Suprapubic skin (tissue), 4 donors: ENCODE measurements around the gene LIPN. TPM values are rescaled to one million over a fixed set of nuclear protein-coding genes. Genes with fewer than 3 reads are reported as not detected.

Experiments used
- DNase-seq, 2 donors: peaks; one replicate each; pipeline ENCODE4 v3.0.0-alpha.2; 2019; ENCODE audit warnings: low spot score in 2 of 2
- H3K27ac ChIP-seq: fragments of 200-600 bp; sonication (generic); one replicate; pipeline ENCODE4 v1.5.1; 2019
- H3K27me3 ChIP-seq: fragments of 200-600 bp; sonication (generic); one replicate; pipeline ENCODE4 v1.5.1; 2019
- H3K36me3 ChIP-seq: fragments of 200-600 bp; sonication (generic); one replicate; pipeline ENCODE4 v1.5.1; 2019
- H3K4me1 ChIP-seq: fragments of 200-600 bp; sonication (generic); one replicate; pipeline ENCODE4 v1.5.1; 2019
- H3K4me3 ChIP-seq: fragments of 200-600 bp; sonication (generic); one replicate; pipeline ENCODE4 v1.5.1; 2019; ENCODE audit warnings: mild to moderate bottlenecking
- H3K9me3 ChIP-seq: fragments of 200-600 bp; sonication (generic); one replicate; pipeline ENCODE4 v1.5.1; 2019
- CTCF ChIP-seq, 2 donors: fragments of 200-600 bp in 1 of 2; fragments of 450-650 bp in 1 of 2; sonication (generic) in 1 of 2; IDR thresholded peaks; one replicate each; pipeline ENCODE4 v1.5.1; 2016 to 2019; ENCODE audit warnings: antibody characterized with exemption in 2 of 2, mild to moderate bottlenecking in 1 of 2, moderate library complexity in 1 of 2
- EP300 ChIP-seq: sonication (generic); formaldehyde crosslinking; IDR thresholded peaks from one replicate; pipeline ENCODE4 v1.6.1; 2017; ENCODE audit warnings: antibody characterized with exemption
- POLR2A ChIP-seq, 2 donors: fragments of 450-650 bp; IDR thresholded peaks; one replicate each; pipeline ENCODE4 v1.6.1; 2017; ENCODE audit warnings: antibody characterized with exemption in 2 of 2, mild to moderate bottlenecking in 2 of 2, moderate library complexity in 2 of 2
- POLR2AphosphoS5 ChIP-seq, 3 donors: sonication (generic); formaldehyde crosslinking; IDR thresholded peaks; one replicate each; pipeline ENCODE4 v1.6.1; 2017; ENCODE audit warnings: antibody characterized with exemption in 3 of 3
- WGBS: methylation state at CpG from one replicate; pipeline ENCODE4 v1.1.5; 2018; 5-methylcytosine and 5-hydroxymethylcytosine counted together
- total RNA-seq, 4 donors: library from RNA; depleted of rRNA; stranded (reverse); fragments of >200 nt; gene quantifications; one replicate each; pipeline ENCODE4 v1.1.0, GENCODE V29; 2016

The LIPN gene
- total RNA-seq, result 10 to 100 TPM in 3 of 4 donors, 1 to 10 TPM in 1; 7.2 to 42.8 (median 30.1) TPM

GRCh38 chr10:88759366-88760101 is at the start of gene LIPN:
Gene LIPN, plus strand, starts transcription at chr10:88760020. Its CDS starts 1,386 bp downstream, at chr10:88761406.
- H3K27me3 ChIP-seq, result no peaks in the 10 kb centered on the region
- peak within 1 kb of the TSS; percentile 39 for H3K27ac ChIP-seq
- H3K4me1 ChIP-seq, result peaks cover 2% of the 10 kb centered on the region
- TF ChIP-seq POLR2AphosphoS5 (IDR thresholded peaks at IDR 0.05) (no peak), POLR2A (IDR thresholded peaks at IDR 0.05) (no peak), EP300 (no peak), CTCF (IDR thresholded peaks at IDR 0.05) (no peak)
- WGBS, result 73% methylated on average over 7 of the region's 7 CpGs
- H3K9me3 ChIP-seq, result no peaks in the 10 kb centered on the region
- H3K36me3 ChIP-seq, result no peaks in the 10 kb centered on the region
- H3K4me3 ChIP-seq, result no peak within 1 kb of the TSS
- DNase-seq, result no peak

GRCh38 chr10:88715517-88715916 is 44.3 kb upstream of the LIPN start:
- Histone ChIP-seq H3K36me3 (no peaks in the 10 kb centered on the region), H3K27ac (no peak overlapping the region), H3K4me1 (no peaks in the 10 kb centered on the region), H3K9me3 (no peaks in the 10 kb centered on the region), H3K27me3 (no peaks in the 10 kb centered on the region), H3K4me3 (no peak overlapping the region)
- TF ChIP-seq EP300 (no peak), POLR2AphosphoS5 (IDR thresholded peaks at IDR 0.05) (no peak), POLR2A (IDR thresholded peaks at IDR 0.05) (no peak), CTCF (IDR thresholded peaks at IDR 0.05) (no peak)
- 93% methylated on average over 1 of the region's 1 CpG for WGBS
- no peak for DNase-seq

- Histone ChIP-seq H3K27ac (no peak overlapping the region), H3K9me3 (no peaks in the 10 kb centered on the region), H3K4me3 (no peak overlapping the region), H3K4me1 (no peaks in the 10 kb centered on the region), H3K36me3 (no peaks in the 10 kb centered on the region), H3K27me3 (no peaks in the 10 kb centered on the region)
- DNase-seq, result no peak
- no peak for TF ChIP-seq POLR2A (IDR thresholded peaks at IDR 0.05)
- no peak for TF ChIP-seq POLR2AphosphoS5 (IDR thresholded peaks at IDR 0.05)
- TF ChIP-seq EP300, result no peak
- TF ChIP-seq CTCF (IDR thresholded peaks at IDR 0.05), result no peak
- 70% methylated on average over 4 of the region's 4 CpGs for WGBS
These were observed 38.4 kb upstream of the LIPN start for GRCh38 chr10:88721392-88721791.

- Histone ChIP-seq H3K27me3 (no peaks in the 10 kb centered on the region), H3K4me3 (no peak overlapping the region), H3K9me3 (no peaks in the 10 kb centered on the region), H3K4me1 (peaks cover 2% of the 10 kb centered on the region), H3K36me3 (no peaks in the 10 kb centered on the region), H3K27ac (no peak overlapping the region)
- no peak for DNase-seq
- 31% methylated on average over 1 of the region's 1 CpG for WGBS
- TF ChIP-seq POLR2AphosphoS5 (IDR thresholded peaks at IDR 0.05) (no peak), CTCF (IDR thresholded peaks at IDR 0.05) (no peak), EP300 (no peak), POLR2A (IDR thresholded peaks at IDR 0.05) (no peak)
These were observed 34.0 kb upstream of the LIPN start for GRCh38 chr10:88725798-88726197.

GRCh38 chr10:88728107-88728763 is 31.6 kb upstream of the LIPN start:
- Histone ChIP-seq H3K4me3 (no peak overlapping the region), H3K27me3 (no peaks in the 10 kb centered on the region), H3K9me3 (no peaks in the 10 kb centered on the region), H3K27ac (no peak overlapping the region), H3K4me1 (peaks cover 5% of the 10 kb centered on the region), H3K36me3 (no peaks in the 10 kb centered on the region)
- DNase-seq, result no peak
- TF ChIP-seq CTCF (IDR thresholded peaks at IDR 0.05) (peak in 1 of 2 donors; percentile 22), EP300 (no peak)
- WGBS, result 77% methylated on average over 27 of the region's 30 CpGs
